ENCODE results near the gene CHST8.

The CHST8 gene

DNA sequence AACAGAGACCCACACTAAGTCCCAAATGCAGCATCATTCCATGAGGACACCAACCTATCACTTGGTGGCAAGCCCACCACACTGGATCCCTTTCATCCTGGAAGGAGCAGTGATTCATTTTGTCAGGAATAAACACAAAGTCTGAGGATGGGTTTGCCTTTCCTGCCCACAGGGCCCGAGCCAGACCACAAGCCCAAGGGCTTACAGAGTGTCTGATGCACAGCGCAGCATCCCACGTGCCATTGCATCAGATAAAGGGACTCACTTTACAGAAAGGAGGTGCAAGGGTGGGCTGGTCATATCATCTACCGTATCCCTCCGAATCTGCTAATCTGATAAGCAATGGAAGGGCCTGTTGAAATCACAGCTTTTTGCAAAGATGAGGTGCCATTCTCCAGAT is 162.7 kb downstream of the CHST8 start:
- no peaks in the 10 kb centered on the region for H4K20me1 ChIP-seq (ENCODE audit: insufficient read depth, low read length)
- no peaks in the 10 kb centered on the region for H3K9me3 ChIP-seq (replicated peaks; ENCODE audit: insufficient read depth, low read length)
- no peak for DNase-seq
- no peak overlapping the region for H3K27ac ChIP-seq (ENCODE audit: low read length)
- H2AFZ ChIP-seq (ENCODE audit: low read length): no peak overlapping the region
- no peaks in the 10 kb centered on the region for H3F3A ChIP-seq (ENCODE audit: insufficient read depth, low read length)
- H3K36me3 ChIP-seq (replicated peaks; ENCODE audit: insufficient read depth, low read length): no peaks in the 10 kb centered on the region
- H3K4me2 ChIP-seq (ENCODE audit: low read depth, low read length): no peak overlapping the region
- H3K27me3 ChIP-seq (replicated peaks; ENCODE audit: insufficient read depth, low read length): peaks cover 87% of the 10 kb centered on the region
- no peak for TF ChIP-seq EZH2 (optimal IDR thresholded peaks at IDR 0.05; ENCODE audit: low read depth, low read length)
- TF ChIP-seq, protein P1, sequence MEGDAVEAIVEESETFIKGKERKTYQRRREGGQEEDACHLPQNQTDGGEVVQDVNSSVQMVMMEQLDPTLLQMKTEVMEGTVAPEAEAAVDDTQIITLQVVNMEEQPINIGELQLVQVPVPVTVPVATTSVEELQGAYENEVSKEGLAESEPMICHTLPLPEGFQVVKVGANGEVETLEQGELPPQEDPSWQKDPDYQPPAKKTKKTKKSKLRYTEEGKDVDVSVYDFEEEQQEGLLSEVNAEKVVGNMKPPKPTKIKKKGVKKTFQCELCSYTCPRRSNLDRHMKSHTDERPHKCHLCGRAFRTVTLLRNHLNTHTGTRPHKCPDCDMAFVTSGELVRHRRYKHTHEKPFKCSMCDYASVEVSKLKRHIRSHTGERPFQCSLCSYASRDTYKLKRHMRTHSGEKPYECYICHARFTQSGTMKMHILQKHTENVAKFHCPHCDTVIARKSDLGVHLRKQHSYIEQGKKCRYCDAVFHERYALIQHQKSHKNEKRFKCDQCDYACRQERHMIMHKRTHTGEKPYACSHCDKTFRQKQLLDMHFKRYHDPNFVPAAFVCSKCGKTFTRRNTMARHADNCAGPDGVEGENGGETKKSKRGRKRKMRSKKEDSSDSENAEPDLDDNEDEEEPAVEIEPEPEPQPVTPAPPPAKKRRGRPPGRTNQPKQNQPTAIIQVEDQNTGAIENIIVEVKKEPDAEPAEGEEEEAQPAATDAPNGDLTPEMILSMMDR (IDR thresholded peaks at IDR 0.05; ENCODE audit: low read length): no peak
- no peak for TF ChIP-seq EZH2phosphoT487 (IDR thresholded peaks at IDR 0.05; ENCODE audit: low read length)
- no peak overlapping the region for H3K4me3 ChIP-seq (ENCODE audit: low read length)
- H3K79me2 ChIP-seq (ENCODE audit: low read length): no peaks in the 10 kb centered on the region
- no peaks in the 10 kb centered on the region for H3K9me2 ChIP-seq (replicated peaks; ENCODE audit: insufficient read depth, low read length)
- no peak overlapping the region for H3K9ac ChIP-seq (ENCODE audit: low read length)
- H3K4me1 ChIP-seq (ENCODE audit: low read length): no peaks in the 10 kb centered on the region

DNA sequence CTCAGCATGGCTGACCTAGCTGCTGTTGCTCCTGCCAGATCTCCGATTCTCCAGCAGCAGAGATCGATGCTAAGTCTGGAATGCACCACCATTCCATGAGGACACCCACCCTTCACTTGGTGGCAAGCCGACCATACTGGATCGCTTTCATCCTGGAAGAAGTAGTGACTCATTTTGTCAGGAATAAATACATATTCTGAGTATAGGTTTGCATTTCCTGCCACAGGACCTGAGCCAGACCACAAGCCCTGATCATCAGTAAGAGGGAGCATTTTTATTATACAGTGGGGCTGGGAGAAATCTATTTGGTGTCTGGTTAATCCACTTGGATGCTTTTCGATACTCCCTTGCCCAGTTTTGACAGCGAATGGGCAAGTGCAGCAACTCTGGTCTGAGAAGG is 164.0 kb downstream of the CHST8 start:
- H3K4me2 ChIP-seq (ENCODE audit: low read depth, low read length): no peak overlapping the region
- H3F3A ChIP-seq (ENCODE audit: insufficient read depth, low read length): no peaks in the 10 kb centered on the region
- no peak for DNase-seq
- peaks cover 83% of the 10 kb centered on the region for H3K27me3 ChIP-seq (replicated peaks; ENCODE audit: insufficient read depth, low read length)
- no peak overlapping the region for H3K27ac ChIP-seq (ENCODE audit: low read length)
- H4K20me1 ChIP-seq (ENCODE audit: insufficient read depth, low read length): no peaks in the 10 kb centered on the region
- TF ChIP-seq, protein P1 (IDR thresholded peaks at IDR 0.05; ENCODE audit: low read length): no peak
- TF ChIP-seq EZH2 (optimal IDR thresholded peaks at IDR 0.05; ENCODE audit: low read depth, low read length) (no peak), EZH2phosphoT487 (IDR thresholded peaks at IDR 0.05; ENCODE audit: low read length) (no peak)
- no peaks in the 10 kb centered on the region for H3K36me3 ChIP-seq (replicated peaks; ENCODE audit: insufficient read depth, low read length)
- H3K9me3 ChIP-seq (replicated peaks; ENCODE audit: insufficient read depth, low read length): no peaks in the 10 kb centered on the region
- no peak overlapping the region for H3K4me3 ChIP-seq (ENCODE audit: low read length)
- H3K9ac ChIP-seq (ENCODE audit: low read length): no peak overlapping the region
- H3K9me2 ChIP-seq (replicated peaks; ENCODE audit: insufficient read depth, low read length): no peaks in the 10 kb centered on the region
- no peak overlapping the region for H2AFZ ChIP-seq (ENCODE audit: low read length)
- no peaks in the 10 kb centered on the region for H3K4me1 ChIP-seq (ENCODE audit: low read length)
- no peaks in the 10 kb centered on the region for H3K79me2 ChIP-seq (ENCODE audit: low read length)

DNA sequence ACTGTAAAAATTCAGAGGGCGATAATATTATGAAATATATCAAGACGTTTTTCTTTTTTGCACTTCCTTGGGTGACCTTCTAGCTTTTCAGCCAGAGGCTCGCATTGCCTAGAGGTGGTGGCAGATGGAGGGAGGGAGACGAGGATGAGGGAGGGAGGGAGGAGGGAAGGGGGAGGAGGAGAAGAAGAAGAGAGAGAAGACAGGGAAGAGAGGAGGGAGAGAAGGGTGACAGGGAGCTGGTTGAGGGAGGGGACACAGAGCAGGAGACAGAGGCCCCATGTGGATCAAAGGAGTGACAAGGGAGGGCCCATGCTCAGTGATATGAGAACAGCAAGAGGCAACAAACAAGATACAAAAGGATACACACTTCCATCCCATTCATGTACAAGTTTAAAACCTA is 166.9 kb downstream of the CHST8 start:
- TF ChIP-seq EZH2phosphoT487 (IDR thresholded peaks at IDR 0.05; ENCODE audit: low read length) (no peak), EZH2 (optimal IDR thresholded peaks at IDR 0.05; ENCODE audit: low read depth, low read length) (no peak)
- TF ChIP-seq, protein P1 (IDR thresholded peaks at IDR 0.05; ENCODE audit: low read length): no peak
- H3K27me3 ChIP-seq (replicated peaks; ENCODE audit: insufficient read depth, low read length): peaks cover 84% of the 10 kb centered on the region

More for the DNA sequence above, 166.9 kb downstream of the CHST8 start:
- no peaks in the 10 kb centered on the region for H4K20me1 ChIP-seq (ENCODE audit: insufficient read depth, low read length)
- H3K4me1 ChIP-seq (ENCODE audit: low read length): no peaks in the 10 kb centered on the region
- no peak overlapping the region for H3K27ac ChIP-seq (ENCODE audit: low read length)
- no peak overlapping the region for H3K4me3 ChIP-seq (ENCODE audit: low read length)
- H3K9me2 ChIP-seq (replicated peaks; ENCODE audit: insufficient read depth, low read length): no peaks in the 10 kb centered on the region
- DNase-seq: no peak
- no peak overlapping the region for H2AFZ ChIP-seq (ENCODE audit: low read length)
- H3K4me2 ChIP-seq (ENCODE audit: low read depth, low read length): no peak overlapping the region
- no peaks in the 10 kb centered on the region for H3K36me3 ChIP-seq (replicated peaks; ENCODE audit: insufficient read depth, low read length)
- no peaks in the 10 kb centered on the region for H3K79me2 ChIP-seq (ENCODE audit: low read length)
- no peak overlapping the region for H3K9ac ChIP-seq (ENCODE audit: low read length)
- no peaks in the 10 kb centered on the region for H3F3A ChIP-seq (ENCODE audit: insufficient read depth, low read length)
- no peaks in the 10 kb centered on the region for H3K9me3 ChIP-seq (replicated peaks; ENCODE audit: insufficient read depth, low read length)
